A549 (cell line): ENCODE measurements around the gene CST4.

Experiments
- CHD4 ChIP-seq: fragments of 200-600 bp; sonication (generic); IDR thresholded peaks from 2 replicates; pipeline ENCODE4 v1.6.1; 2016; ENCODE audit warnings: antibody characterized with exemption, mild to moderate bottlenecking, borderline replicate concordance
- EP300 ChIP-seq, 2 experiments: fragments of >200 bp; sonication (Bioruptor Twin); formaldehyde crosslinking; IDR thresholded peaks; 2 replicates in 1 of 2; 3 replicates in 1 of 2; pipeline ENCODE4 v1.6.1; 2016 to 2017
- JUN ChIP-seq, 2 experiments: fragments of >200 bp; sonication (Bioruptor Twin); formaldehyde crosslinking; IDR thresholded peaks; 2 replicates in 1 of 2; 3 replicates in 1 of 2; pipeline ENCODE4 v1.6.1; 2016 to 2017
- KDM5A ChIP-seq: fragments of 200-600 bp; sonication (generic); IDR thresholded peaks from 2 replicates; pipeline ENCODE4 v1.6.1; 2016; ENCODE audit warnings: antibody characterized with exemption, mild to moderate bottlenecking
- NR3C1 ChIP-seq: fragments of >200 bp; sonication (Bioruptor Twin); formaldehyde crosslinking; IDR thresholded peaks from 3 replicates; pipeline ENCODE4 v1.6.1; 2017
- POLR2A ChIP-seq: IDR thresholded peaks from 2 replicates; pipeline ENCODE4 v1.6.1; 2012; ENCODE audit warnings: mild to moderate bottlenecking, low read length
- RCOR1 ChIP-seq: fragments of 150-350 bp; IDR thresholded peaks from 2 replicates; pipeline ENCODE4 v1.6.1; 2014; ENCODE audit warnings: antibody characterized with exemption, low read length, low read depth
- TF ChIP-seq, protein P1 (sequence below): fragments of >200 bp; sonication (Bioruptor Twin); formaldehyde crosslinking; IDR thresholded peaks from 3 replicates; pipeline ENCODE4 v1.5.1; 2016
- TF ChIP-seq, protein P2 (sequence below): fragments of 150-350 bp; IDR thresholded peaks from 2 replicates; pipeline ENCODE4 v1.6.1; 2014; ENCODE audit warnings: low read depth, mild to moderate bottlenecking, low read length
- TF ChIP-seq, protein P3 (sequence below): IDR thresholded peaks from 2 replicates; pipeline ENCODE4 v1.6.1; 2012
- TF ChIP-seq, protein P4 (sequence below): fragments of 250-450 bp; sonication (Bioruptor Pico); IDR thresholded peaks from 2 replicates; pipeline ENCODE4 v1.5.0; 2021; ENCODE audit warnings: mild to moderate bottlenecking, moderate library complexity, borderline replicate concordance
- TF ChIP-seq, protein P5 (sequence below): IDR thresholded peaks from 2 replicates; pipeline ENCODE4 v1.6.1; 2012

DNA sequence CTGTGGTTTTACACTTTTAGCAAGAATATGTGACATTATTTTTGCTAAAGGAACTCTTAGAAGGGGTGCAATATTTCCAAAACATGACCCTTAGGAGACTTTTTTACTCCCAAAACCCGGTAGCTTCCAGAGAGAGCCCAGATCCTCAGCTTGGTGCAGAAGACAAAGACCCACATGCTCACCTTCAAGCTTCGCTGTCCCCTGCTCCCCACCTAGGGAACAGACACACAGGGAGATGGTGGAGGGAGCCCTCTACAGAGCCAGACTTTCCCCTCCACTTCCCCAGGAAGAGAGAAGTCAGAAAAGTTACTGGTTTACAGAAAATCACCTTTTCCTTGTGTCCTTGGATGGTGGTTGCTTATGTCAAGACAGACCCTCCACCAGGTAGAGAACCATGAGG lies 5.0 kb downstream of the CST4 start:
- TF ChIP-seq, protein P1, sequence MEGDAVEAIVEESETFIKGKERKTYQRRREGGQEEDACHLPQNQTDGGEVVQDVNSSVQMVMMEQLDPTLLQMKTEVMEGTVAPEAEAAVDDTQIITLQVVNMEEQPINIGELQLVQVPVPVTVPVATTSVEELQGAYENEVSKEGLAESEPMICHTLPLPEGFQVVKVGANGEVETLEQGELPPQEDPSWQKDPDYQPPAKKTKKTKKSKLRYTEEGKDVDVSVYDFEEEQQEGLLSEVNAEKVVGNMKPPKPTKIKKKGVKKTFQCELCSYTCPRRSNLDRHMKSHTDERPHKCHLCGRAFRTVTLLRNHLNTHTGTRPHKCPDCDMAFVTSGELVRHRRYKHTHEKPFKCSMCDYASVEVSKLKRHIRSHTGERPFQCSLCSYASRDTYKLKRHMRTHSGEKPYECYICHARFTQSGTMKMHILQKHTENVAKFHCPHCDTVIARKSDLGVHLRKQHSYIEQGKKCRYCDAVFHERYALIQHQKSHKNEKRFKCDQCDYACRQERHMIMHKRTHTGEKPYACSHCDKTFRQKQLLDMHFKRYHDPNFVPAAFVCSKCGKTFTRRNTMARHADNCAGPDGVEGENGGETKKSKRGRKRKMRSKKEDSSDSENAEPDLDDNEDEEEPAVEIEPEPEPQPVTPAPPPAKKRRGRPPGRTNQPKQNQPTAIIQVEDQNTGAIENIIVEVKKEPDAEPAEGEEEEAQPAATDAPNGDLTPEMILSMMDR: no peak
- TF ChIP-seq, protein P2, sequence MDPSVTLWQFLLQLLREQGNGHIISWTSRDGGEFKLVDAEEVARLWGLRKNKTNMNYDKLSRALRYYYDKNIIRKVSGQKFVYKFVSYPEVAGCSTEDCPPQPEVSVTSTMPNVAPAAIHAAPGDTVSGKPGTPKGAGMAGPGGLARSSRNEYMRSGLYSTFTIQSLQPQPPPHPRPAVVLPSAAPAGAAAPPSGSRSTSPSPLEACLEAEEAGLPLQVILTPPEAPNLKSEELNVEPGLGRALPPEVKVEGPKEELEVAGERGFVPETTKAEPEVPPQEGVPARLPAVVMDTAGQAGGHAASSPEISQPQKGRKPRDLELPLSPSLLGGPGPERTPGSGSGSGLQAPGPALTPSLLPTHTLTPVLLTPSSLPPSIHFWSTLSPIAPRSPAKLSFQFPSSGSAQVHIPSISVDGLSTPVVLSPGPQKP: no peak
- no peak for TF ChIP-seq EP300 (IDR thresholded peaks at IDR 0.05)
- no peak for TF ChIP-seq RCOR1
- TF ChIP-seq, protein P3, sequence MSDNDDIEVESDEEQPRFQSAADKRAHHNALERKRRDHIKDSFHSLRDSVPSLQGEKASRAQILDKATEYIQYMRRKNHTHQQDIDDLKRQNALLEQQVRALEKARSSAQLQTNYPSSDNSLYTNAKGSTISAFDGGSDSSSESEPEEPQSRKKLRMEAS: no peak
- TF ChIP-seq, protein P4, sequence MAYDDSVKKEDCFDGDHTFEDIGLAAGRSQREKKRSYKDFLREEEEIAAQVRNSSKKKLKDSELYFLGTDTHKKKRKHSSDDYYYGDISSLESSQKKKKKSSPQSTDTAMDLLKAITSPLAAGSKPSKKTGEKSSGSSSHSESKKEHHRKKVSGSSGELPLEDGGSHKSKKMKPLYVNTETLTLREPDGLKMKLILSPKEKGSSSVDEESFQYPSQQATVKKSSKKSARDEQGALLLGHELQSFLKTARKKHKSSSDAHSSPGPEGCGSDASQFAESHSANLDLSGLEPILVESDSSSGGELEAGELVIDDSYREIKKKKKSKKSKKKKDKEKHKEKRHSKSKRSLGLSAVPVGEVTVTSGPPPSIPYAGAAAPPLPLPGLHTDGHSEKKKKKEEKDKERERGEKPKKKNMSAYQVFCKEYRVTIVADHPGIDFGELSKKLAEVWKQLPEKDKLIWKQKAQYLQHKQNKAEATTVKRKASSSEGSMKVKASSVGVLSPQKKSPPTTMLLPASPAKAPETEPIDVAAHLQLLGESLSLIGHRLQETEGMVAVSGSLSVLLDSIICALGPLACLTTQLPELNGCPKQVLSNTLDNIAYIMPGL (CRISPR knock-in tag): no peak
- TF ChIP-seq KDM5A: no peak
- TF ChIP-seq CHD4: no peak
- no peak for TF ChIP-seq POLR2A
- TF ChIP-seq NR3C1: no peak
- no peak for TF ChIP-seq JUN (IDR thresholded peaks at IDR 0.05)
- TF ChIP-seq, protein P5, sequence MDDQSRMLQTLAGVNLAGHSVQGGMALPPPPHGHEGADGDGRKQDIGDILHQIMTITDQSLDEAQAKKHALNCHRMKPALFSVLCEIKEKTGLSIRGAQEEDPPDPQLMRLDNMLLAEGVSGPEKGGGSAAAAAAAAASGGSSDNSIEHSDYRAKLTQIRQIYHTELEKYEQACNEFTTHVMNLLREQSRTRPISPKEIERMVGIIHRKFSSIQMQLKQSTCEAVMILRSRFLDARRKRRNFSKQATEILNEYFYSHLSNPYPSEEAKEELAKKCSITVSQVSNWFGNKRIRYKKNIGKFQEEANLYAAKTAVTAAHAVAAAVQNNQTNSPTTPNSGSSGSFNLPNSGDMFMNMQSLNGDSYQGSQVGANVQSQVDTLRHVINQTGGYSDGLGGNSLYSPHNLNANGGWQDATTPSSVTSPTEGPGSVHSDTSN: no peak
